ENCODE data around the gene DENND5A. TPM values are rescaled to one million over a fixed set of nuclear protein-coding genes. Genes with fewer than 3 reads are reported as not detected.

Gene DENND5A
- total and polyA plus RNA-seq, 3 donors from 2014 or later, result 51.2 to 88.8 (median 73.6) TPM

- intact Hi-C loops (cut with DNase I; ENCODE audit: low total_unique reads), result no loop called here
- Histone ChIP-seq H3K9me3 (no peaks in the 10 kb centered on the region), H3K36me3 (ENCODE audit: low read depth, missing control alignments) (no peaks in the 10 kb centered on the region), H3K27ac (no peak overlapping the region), H3K4me3 (no peak overlapping the region), H3K27me3 (no peaks in the 10 kb centered on the region), H3K4me1 (no peaks in the 10 kb centered on the region)
- no peak for DNase-seq
- TF ChIP-seq CTCF (IDR thresholded peaks at IDR 0.05) (no peak), POLR2A (IDR thresholded peaks at IDR 0.05) (no peak)
- 88 to 93% methylated on average over 4 of the region's 4 CpGs for WGBS, 2 donors
These were observed 86.4 kb downstream of the DENND5A start for GRCh38 chr11:9178716-9179115.

- TF ChIP-seq POLR2A (IDR thresholded peaks at IDR 0.05) (no peak), CTCF (IDR thresholded peaks at IDR 0.05) (no peak)
- H3K4me1 ChIP-seq, result no peaks in the 10 kb centered on the region
- no peak for DNase-seq
- no peaks in the 10 kb centered on the region for H3K36me3 ChIP-seq (ENCODE audit: low read depth, missing control alignments)
- H3K4me3 ChIP-seq, result no peak overlapping the region
- H3K9me3 ChIP-seq, result no peaks in the 10 kb centered on the region
- no peak overlapping the region for H3K27ac ChIP-seq
- WGBS, 2 donors, result 94 to 97% methylated on average over 2 of the region's 2 CpGs
- H3K27me3 ChIP-seq, result no peaks in the 10 kb centered on the region
- intact Hi-C loops (cut with DNase I; ENCODE audit: low total_unique reads), result no loop called here
These were observed 87.6 kb downstream of the DENND5A start for GRCh38 chr11:9177438-9178091.

GRCh38 chr11:9176550-9176949, 88.6 kb downstream of the DENND5A start:
- H3K27ac ChIP-seq, result no peak overlapping the region
- intact Hi-C loops (cut with DNase I; ENCODE audit: low total_unique reads), result no loop called here

GRCh38 chr11:9176136-9176535, 89.0 kb downstream of the DENND5A start:
- no peaks in the 10 kb centered on the region for H3K36me3 ChIP-seq (ENCODE audit: low read depth, missing control alignments)
- no peaks in the 10 kb centered on the region for H3K27me3 ChIP-seq
- no peak overlapping the region for H3K27ac ChIP-seq
- no peak for TF ChIP-seq POLR2A (IDR thresholded peaks at IDR 0.05)
- no peak for TF ChIP-seq CTCF (IDR thresholded peaks at IDR 0.05)
- no peaks in the 10 kb centered on the region for H3K9me3 ChIP-seq
- no peak overlapping the region for H3K4me3 ChIP-seq
- intact Hi-C loops (cut with DNase I; ENCODE audit: low total_unique reads), result no loop called here
- H3K4me1 ChIP-seq, result no peaks in the 10 kb centered on the region
- DNase-seq, result no peak

More at GRCh38 chr11:9176550-9176949, 88.6 kb downstream of the DENND5A start:
- H3K9me3 ChIP-seq, result no peaks in the 10 kb centered on the region
- H3K4me1 ChIP-seq, result no peaks in the 10 kb centered on the region
- TF ChIP-seq CTCF (IDR thresholded peaks at IDR 0.05) (no peak), POLR2A (IDR thresholded peaks at IDR 0.05) (no peak)
- no peak for DNase-seq
- no peaks in the 10 kb centered on the region for H3K36me3 ChIP-seq (ENCODE audit: low read depth, missing control alignments)
- no peak overlapping the region for H3K4me3 ChIP-seq
- H3K27me3 ChIP-seq, result no peaks in the 10 kb centered on the region

GRCh38 chr11:9172389-9172788, 92.8 kb downstream of the DENND5A start:
- 93 to 95% methylated on average over 5 of the region's 5 CpGs for WGBS, 2 donors
- H3K4me1 ChIP-seq, result no peaks in the 10 kb centered on the region
- no peaks in the 10 kb centered on the region for H3K36me3 ChIP-seq (ENCODE audit: low read depth, missing control alignments)
- no peaks in the 10 kb centered on the region for H3K9me3 ChIP-seq
- H3K27ac ChIP-seq, result no peak overlapping the region
- no peak for DNase-seq
- H3K4me3 ChIP-seq, result no peak overlapping the region
- intact Hi-C loops (cut with DNase I; ENCODE audit: low total_unique reads), result no loop called here
- TF ChIP-seq CTCF (IDR thresholded peaks at IDR 0.05) (no peak), POLR2A (IDR thresholded peaks at IDR 0.05) (no peak)
- H3K27me3 ChIP-seq, result no peaks in the 10 kb centered on the region
